Stimulated activated CD8-positive, alpha-beta memory T cell treated with anti-CD3 and anti-CD28 coated beads, Interleukin-12 subunit alpha, Interleukin-12 subunit beta, amount 100 ng/mL, for 1 hour (primary cell): ENCODE measurements around the gene USP1.

Source experiments
- DNase-seq: peaks from one replicate; pipeline ENCODE4 v3.0.0-alpha.2; 2020; ENCODE audit warnings: low read depth

Gene USP1, protein sequence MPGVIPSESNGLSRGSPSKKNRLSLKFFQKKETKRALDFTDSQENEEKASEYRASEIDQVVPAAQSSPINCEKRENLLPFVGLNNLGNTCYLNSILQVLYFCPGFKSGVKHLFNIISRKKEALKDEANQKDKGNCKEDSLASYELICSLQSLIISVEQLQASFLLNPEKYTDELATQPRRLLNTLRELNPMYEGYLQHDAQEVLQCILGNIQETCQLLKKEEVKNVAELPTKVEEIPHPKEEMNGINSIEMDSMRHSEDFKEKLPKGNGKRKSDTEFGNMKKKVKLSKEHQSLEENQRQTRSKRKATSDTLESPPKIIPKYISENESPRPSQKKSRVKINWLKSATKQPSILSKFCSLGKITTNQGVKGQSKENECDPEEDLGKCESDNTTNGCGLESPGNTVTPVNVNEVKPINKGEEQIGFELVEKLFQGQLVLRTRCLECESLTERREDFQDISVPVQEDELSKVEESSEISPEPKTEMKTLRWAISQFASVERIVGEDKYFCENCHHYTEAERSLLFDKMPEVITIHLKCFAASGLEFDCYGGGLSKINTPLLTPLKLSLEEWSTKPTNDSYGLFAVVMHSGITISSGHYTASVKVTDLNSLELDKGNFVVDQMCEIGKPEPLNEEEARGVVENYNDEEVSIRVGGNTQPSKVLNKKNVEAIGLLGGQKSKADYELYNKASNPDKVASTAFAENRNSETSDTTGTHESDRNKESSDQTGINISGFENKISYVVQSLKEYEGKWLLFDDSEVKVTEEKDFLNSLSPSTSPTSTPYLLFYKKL

DNA sequence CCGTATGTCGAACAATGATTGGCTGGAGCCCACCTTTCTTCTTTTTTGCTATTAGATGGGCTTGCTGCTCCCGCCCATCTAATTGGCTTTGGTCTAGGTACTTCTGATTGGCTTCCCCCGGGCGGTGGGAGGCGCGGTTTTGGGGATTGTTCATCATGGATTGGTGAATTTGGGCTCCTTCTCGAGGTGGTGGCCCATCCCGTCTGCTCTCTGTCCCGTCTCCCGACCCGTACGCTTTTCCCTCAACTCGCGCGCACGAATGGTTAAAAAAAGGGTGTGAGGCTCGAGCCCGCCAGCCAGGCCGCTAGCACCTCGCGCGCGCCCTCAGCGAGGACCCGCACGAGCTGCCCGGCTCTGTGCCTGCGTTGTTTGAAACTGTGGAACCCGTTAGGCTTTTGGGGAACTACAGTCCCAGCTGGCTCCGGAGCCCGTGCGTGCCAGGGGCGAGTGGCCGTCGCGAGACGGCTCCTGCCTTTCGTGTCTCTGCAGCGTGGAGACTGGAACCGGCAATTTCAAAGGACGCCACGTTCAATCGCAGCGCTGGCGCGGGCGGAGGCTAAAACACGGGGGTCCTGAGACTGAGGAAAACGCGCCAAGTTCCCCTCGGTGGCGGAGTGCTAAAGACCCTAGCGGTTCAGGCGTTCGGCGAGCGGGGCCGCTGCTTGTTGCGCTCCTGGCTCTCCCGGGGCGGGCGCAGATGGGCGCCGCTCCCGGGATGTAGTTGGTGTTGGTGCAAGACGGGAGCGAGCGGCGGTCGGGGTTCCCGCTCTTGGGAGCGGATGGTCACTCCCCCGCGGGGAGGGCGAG is at the start of gene USP1:
Gene USP1, plus strand, starts transcription at position 584 of the 807 bp plus-strand sequence. CDS start 2,819 bp downstream, outside the sequence.
- DNase-seq: peak; percentile 93

- DNase-seq: no peak
Observed at GRCh38 chr1:62389531-62389930, 47.3 kb upstream of the USP1 start.

DNA sequence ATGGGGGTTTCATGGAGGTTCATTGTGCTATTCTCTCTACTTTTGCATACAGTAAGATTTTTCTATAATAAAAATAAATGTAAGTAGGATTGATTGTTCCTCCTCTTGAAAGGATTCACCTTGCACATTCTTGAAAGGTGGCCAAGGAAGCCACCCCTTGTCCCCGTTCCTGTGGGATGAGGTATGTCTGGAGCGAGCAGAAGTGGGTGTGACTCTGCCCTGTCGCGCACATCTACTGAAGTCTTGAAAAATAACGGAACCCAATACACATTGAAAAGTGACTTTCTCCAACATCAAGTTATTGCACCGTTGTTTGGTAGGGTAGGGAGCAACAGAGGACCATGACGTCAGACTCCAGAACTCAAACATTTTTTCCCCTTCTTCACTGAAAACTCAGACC is 46.8 kb upstream of the USP1 start:
- no peak for DNase-seq

DNA sequence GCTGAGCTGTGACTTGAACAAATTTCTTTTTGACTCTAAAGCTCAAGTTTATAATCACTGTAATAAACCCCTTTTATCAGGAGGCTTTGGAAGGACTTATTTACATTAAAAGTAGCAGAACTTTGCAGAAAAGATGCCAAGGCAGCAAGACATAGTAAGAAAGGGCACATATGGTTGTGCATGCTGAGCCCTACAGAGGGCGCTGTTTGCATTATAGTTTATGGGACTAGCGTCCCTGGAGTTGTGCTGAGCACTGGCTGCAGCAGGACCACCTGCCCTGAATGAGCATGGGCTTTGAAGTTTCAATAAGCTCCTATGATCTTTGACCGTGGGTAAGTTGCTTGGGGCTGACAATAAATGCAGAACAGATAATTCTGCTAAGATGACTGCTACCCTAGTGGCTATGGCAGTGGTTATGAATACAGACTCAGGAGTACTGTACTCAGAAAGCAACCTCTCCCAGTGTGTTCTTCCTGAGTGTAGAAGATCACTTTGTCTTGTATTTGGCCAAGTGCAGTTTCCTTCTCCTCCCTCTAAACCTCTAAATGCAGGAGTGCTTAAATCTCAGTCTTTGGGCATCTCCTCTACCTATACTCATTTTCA is 45.4 kb upstream of the USP1 start:
- DNase-seq: no peak

DNA sequence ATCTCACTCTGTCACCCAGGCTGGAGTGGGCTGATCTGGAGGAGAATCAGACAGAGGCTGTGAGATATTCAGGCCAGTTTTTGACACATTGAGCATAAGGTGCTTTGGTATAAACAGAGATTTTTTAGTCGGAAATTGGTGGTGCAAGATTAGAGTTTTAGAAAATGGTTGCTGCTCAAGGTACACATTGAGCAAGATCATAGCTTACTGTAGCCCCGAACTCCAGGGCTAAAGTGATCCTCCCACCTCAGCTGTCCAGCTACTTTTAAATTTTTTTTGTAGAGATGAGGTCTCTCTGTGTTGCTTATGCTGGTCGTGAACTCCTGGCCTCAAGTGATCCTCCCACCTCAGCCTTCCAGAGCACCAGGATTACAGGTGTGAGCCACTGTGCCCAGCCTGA is 43.9 kb upstream of the USP1 start:
- no peak for DNase-seq

DNA sequence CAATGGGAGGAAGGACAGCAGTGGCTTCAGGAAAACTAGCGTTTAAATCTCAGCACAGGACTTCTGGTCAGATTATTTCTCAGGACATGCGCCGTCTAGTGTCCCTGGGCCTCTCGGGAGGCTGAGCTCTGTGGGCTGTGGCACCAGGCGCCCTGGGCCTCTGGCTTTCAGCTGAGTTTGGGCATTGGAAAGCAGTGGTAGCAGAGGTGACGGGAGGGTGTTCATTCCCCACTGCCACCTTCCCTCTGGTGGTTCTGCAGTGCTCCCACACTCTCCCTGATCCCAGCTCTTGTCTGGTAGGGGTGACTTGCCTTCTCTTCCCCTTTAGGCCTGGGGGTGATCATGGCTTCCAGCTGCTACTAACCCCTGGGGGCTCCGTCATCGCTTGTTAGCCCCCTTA is 42.2 kb upstream of the USP1 start:
- DNase-seq: no peak

GRCh38 chr1:62395291-62395690 is 41.6 kb upstream of the USP1 start:
- no peak for DNase-seq

DNA sequence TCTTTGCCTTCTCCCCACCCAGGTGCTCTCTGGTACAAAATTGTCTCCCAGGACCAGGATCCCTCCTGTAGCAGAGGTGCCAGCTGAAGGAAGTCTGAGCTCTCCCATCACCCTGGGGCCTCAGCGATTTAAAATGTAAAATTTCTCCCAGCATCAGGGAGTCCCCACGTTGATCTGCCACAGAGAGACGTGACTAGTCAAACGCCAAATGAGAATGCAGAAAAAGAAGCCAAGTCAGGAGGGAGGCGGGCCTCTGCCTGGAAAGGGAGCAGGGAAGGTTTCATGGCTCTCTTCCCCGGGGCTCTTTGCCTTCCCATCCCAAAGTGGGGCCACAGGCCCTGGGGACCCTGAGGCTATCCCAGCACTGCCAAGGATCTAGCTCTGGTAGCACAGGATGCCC is 40.0 kb upstream of the USP1 start:
- DNase-seq: no peak

DNA sequence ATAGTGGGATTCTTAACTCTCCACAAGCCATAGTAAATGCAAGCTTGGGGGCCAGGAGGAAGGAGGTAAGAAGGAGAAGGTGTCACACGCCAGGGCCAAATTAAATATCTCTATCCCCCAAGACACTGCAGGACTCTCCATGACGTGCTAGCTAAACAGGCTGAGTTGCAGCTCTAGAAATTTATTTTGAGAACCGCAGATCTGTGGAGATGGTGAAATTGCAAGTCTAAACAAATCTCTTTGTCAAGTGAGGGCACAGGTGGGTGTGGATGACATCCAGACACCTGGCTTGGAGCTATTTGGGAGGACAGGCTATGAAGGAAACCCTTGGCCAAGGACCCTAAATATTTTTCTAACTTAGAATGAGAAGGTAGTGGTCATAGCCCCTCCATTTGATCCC is 39.5 kb upstream of the USP1 start:
- no peak for DNase-seq

GRCh38 chr1:62398377-62398776 is 38.5 kb upstream of the USP1 start:
- no peak for DNase-seq

- no peak for DNase-seq
Observed at GRCh38 chr1:62401034-62401760, 35.7 kb upstream of the USP1 start.

DNA sequence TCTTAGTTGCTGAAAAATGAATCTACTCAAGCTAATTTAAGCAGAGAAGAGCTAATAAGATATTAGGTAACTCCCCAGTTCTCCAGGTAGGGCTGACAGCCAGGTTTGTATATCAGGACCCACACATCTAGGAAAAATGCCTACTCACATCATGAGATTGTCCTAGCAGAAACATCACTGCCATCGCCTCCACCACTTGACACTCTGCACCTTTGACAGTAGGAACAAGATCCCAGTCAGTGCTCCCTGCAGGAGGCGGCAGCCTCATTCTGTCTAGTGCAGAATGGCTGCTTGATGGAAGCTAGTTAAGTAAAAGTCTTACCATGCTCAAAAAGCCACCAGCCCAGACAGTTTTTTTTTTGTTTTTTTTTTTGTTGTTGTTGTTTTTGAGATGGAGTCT is 31.6 kb upstream of the USP1 start:
- no peak for DNase-seq

DNA sequence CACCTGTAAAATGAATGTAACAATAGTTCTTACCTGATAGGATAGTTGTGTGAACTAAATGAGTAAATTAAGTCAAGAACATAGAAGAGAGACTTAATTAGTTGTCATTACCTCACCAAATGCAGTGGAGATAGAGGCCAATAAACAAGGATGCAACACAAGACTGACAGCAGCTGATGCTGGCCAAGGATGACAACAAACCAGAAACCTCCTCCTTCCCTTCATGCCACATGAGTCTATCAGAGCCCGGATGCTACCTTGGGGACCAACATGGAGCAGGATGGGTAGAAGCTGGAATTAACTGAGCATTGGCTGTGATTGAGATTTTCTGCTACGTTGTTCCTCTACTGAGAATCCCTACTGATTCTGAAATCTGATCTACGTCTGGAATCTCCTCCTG is 30.3 kb upstream of the USP1 start:
- DNase-seq: no peak

DNA sequence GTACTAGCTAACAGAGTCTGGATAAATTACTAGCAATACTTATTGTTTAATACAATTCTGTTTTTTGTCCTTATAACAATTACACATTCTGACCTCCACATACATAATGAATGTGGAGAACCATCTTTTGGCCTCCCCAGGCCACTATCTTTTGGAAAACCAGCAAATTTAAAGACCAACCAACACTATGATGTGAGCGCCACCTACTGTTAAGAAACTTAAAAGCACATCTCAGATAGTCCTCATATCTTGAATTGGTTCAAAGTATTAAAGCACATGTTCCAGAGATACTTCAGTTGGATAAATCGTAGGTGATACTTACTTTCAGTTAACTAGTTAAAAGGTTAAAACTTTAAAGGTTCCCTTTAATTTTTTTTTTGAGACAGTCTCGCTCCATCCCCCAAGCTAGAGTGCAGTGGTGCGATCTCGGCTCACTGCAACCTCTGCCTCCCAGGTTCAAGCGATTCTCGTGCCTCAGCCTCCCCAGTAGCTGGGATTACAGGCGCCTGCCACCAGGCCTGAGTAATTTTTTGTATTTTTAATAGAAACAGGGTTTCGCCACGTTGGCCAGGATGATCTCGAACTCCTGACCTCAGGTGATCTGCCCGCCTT is 29.3 kb upstream of the USP1 start:
- no peak for DNase-seq

DNA sequence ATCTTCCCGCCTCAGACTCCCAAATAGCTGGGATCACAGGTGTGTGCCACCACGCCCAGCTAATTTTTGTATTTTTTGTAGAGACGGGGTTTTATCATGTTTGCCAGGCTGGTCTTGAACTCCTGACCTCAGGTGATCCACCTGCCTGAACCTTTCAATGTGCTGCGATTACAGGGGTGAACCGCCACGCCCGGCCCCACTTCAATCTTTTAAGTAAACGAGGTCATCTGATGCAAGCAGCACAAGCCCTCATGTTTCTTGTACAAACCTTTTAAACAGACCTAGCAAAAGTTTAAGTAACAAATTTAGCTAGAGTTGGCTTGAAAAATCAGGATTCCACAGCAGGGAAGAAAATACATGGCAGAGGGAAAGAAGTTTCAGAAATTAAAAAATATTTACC is 21.2 kb upstream of the USP1 start:
- no peak for DNase-seq

DNA sequence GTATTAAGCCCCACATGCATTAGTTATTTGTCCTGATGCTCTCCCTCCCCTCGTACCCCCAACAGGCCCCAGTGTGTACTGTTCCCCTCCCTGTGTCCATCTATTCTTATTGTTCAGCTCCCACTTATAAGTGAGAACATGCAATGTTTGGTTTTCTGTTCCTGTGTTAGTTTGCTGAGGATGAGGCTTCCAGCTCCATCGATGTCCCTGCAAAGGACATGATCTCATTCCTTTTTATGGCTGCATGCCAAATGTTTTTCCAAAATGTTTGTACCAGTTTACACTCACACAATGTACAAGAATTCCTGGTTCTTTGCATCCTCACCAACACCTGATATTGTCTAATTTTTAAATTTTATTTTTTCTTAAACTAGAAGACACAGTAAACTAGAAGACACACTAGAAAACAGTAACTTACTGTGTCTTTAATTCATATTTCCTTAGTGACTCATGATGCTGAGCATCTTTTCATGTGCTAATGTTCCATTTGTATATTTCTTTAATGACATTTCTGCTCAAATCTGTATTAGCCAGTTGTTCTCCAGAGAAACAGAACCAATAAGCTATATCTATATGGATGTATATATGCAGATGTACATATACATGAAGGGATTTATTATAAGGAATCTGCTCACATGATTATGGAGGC is 19.4 kb upstream of the USP1 start:
- no peak for DNase-seq

- no peak for DNase-seq
Observed at GRCh38 chr1:62420214-62420613, 16.6 kb upstream of the USP1 start.

DNA sequence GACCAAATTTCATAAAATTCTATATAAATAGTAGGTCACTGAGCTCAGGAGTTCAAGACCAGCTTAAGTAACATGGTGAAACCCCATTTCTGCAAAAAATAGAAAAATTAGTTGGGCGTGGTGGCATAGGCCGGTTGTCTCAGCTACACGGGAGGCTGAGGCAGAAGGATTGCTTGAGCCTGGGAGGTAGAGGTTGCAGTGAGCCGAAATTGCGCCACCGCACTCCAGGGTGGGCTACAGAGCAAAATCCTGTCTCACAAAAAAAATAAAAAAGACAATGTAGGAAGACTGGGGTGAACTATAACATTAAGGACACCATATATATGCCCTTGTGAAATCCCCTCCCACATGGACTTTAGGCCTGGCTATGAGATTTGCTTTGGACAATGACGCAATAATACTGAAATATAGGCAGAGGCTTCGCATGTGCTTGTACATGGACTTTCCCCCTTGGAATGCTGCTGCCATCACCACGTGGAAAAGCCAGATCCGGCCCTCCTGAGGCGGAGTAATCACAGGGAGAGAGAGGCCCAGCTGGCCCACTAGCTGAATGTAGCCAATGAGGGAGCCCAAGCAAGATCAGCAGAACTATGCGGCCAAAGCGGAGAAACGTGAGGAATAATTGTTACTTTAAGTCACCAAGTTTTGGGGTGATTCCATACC is 13.1 kb upstream of the USP1 start:
- no peak for DNase-seq

GRCh38 chr1:62424411-62424810 is 12.4 kb upstream of the USP1 start:
- DNase-seq: no peak

DNA sequence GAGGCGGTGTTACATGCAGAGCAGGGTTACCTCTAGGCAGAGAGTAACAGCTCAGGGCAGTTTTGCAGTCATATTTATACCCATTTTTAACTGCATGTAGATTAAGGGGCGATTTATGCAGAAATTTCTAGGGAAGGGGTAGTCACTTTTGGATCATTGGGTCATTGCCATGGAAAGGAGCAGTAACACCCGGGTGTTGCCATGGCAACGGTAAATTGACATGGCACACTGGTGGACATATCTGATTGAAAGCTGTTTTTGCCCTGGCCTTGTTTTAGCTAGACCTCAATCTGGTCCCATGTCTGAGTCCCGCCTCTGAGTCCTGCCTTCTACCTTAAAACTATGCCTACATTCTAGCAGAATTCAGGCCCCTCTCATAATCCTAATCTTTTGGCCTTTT is 11.8 kb upstream of the USP1 start:
- DNase-seq: no peak
